GM18517 (cell line): ENCODE data around the gene CRACR2B.
A peak's percentile ranks its signal among the peaks of the same experiment; 100 is the strongest.

ENCODE experiments used
- ATAC-seq: cut with Tn5 transposase; IDR thresholded peaks from one replicate; pipeline ENCODE4 v1.9.1; 2021; ENCODE audit warnings: mild to moderate bottlenecking, moderate library complexity; ENCODE audit not compliant: unreplicated experiment

Gene CRACR2B

DNA sequence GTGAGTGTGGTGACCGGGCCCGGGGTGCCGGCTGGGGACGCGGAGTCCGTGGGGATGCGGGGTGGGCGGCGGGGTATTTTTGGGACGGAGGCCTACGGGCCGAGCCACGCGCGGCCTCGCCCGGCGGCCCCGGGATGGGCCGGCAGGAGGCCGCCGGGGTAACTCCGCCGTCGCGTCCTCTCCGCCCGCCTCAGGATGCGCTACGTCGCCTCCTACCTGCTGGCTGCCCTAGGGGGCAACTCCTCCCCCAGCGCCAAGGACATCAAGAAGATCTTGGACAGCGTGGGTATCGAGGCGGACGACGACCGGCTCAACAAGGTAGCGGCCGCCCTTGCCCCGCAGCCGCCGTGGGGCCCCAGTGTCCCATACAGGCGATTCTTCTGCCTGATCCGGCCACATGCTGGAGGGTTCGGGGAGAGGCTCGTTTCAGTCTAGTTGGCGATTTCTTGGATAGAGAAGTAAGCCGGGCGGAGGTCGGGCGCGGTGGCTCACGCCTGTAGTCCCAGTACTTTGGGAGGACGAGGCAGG lies 17.6 kb upstream of the CRACR2B start:
- ATAC-seq = peak; percentile 13

DNA sequence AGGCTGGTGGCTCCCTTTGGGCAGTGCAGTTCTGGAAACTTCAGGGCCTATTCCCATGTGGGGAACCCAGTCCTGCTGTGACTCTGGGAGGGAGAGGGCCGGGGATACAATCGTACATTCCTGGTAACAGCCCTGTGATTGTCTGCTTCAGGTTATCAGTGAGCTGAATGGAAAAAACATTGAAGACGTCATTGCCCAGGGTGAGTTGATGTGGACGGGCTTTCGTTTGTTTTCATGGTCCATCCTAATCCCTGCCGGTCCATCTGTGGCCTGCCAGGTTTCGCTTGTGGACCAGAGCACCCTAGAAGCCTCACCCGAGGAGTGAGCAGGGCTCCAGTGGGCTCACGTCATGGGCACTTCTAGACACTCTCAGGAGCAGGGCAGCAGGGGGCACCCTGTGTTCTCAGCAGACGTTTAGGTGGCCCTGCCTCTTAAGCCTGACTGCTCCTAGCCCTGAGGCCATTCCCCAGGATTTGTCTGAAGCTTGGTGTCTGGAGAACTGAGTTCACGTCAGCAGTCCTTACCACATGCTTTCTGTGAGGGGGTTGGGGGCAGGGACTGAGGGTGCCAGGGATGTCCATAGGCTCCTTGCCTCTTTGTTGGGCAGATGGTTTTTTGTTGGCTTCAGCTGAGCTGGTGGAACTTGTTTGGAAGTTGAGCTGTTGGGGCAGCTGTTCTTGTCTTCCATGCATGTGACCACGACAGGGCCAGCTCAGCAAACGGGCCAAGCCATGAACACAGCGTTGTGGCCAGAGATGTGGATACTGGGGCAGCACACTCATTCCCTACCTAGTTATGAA lies 16.1 kb upstream of the CRACR2B start:
- no peak for ATAC-seq

DNA sequence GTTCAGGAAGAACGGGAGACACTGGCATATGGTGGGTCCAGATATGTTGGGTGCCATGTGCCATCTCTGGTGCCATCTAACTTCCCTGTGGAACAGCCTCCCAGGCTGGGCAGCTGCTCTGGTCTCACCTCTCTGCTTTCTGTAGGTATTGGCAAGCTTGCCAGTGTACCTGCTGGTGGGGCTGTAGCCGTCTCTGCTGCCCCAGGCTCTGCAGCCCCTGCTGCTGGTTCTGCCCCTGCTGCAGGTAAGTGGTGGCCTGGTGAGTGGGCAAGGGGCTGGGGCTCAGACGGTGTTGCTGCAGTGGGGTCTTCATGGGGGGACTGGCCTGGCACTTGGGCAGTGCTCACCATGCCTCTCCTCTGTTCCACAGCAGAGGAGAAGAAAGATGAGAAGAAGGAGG lies 15.3 kb upstream of the CRACR2B start:
- no peak for ATAC-seq

GRCh38 chr11:813072-813455 lies 14.7 kb upstream of the CRACR2B start:
- no peak for ATAC-seq

DNA sequence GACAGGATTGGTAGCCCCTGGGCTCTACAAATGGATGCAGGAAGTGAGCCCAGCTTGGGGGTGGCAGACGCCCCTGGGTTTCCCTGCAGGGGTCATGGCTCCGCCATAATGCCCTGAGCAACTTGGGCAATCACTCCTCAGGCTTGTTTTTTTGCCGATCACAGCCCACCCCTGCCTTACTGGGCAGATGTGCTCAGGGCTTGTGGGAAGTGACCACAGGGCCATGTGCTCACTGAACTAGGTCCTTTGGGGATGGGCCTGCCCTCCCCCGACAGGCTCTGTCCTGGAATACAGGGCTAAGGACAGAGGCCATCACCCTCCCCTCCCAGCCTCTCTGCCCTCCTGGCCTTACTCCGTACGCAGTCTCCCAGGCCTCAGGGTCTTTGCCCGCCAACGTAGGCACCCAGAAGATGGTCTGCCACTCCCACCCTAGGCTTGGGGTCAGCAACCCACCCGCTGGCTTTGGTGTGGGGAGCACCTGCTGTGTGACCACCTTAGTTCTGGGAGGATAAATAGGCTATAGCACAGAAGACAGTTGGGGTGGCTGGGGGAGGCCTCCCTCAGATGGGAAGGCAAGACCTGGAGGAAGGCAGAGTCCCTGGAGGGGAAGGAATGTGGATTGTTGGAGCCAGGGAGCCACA lies 14.1 kb upstream of the CRACR2B start:
- ATAC-seq = no peak

DNA sequence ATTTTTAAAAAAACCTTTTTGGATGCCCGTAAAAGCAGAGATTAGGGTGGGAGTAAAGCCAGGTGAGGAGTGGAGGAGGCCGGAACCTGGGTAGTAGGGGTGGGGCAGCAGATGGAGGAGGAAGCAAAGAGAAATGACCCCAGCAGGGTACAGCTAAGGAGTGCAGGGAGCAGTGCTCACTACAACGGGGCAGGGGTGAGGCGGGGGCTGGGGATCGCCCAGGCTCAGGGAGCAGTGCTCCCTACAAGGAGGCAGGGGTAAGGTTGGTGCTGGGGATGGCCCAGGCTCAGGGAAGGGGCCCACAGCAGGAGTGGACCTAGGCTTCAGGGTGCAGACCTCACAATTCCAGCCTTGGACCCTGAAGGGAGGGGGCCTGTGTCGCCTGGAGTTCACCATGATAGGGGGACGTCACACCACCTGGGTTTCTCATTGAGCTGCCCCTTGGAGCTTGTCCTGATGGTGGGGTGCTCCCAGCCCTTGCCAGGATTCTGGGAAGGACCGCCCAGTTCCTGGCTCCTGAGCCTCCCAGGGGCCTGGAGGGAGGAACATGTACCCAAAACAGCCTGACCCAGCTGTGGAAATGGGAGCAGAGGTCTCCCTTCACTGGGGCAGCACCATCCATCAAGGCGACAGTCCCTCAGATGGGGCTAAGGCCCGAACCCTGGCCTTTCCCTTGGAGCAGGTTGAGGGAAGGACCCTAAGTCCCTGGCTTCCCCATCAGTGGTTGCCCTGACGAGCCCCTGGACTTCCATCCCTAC lies 11.9 kb upstream of the CRACR2B start:
- no peak for ATAC-seq

- ATAC-seq = no peak
Measured at GRCh38 chr11:816433-816779, 11.3 kb upstream of the CRACR2B start.

- ATAC-seq = no peak
Measured at GRCh38 chr11:818396-819128, 9.2 kb upstream of the CRACR2B start, which contains the start of gene PNPLA2. PNPLA2 (plus strand) TSS chr11:818914; CDS start chr11:819719, 805 bp downstream.

- ATAC-seq = peak; percentile 46
Measured at GRCh38 chr11:819129-819931, 8.4 kb upstream of the CRACR2B start.

DNA sequence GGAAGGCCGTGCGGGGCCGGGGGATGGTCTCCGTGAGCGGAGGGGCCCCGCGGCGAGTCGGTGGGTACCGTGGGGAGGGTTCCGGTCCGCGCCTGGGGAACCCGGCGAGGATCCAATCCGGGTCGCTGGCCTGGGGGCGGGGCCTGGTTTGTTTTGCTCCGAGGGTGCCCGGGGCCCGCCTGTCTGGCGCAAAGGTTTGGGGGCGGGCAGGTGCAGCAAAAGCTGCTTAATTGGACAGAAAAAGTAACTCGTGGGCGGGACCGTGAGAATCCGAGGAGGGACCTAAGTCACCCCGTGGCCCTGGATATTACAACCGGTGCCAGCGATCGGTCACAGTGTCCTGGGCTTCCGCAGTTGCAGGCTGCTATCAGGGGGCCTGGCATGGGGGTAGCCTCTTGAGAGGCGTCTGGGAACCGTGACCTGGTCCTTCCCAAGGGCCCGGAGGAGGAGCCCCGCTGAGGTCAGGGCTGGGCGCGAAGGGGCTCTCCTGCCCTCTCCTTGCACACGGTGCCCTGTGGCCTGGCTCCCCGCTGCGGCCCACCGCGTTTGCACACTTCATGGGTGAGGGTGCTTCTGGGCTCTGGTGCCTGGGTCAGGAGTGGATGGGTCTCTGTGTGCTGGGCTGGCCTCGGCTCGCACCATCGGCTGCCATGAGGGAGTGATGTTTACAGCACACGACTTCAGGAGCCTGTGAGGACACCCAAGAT lies 7.6 kb upstream of the CRACR2B start:
- ATAC-seq = peak; percentile 64

GRCh38 chr11:820655-821511 lies 6.8 kb upstream of the CRACR2B start:
- no peak for ATAC-seq

GRCh38 chr11:821512-822371 lies 6.0 kb upstream of the CRACR2B start:
- no peak for ATAC-seq

DNA sequence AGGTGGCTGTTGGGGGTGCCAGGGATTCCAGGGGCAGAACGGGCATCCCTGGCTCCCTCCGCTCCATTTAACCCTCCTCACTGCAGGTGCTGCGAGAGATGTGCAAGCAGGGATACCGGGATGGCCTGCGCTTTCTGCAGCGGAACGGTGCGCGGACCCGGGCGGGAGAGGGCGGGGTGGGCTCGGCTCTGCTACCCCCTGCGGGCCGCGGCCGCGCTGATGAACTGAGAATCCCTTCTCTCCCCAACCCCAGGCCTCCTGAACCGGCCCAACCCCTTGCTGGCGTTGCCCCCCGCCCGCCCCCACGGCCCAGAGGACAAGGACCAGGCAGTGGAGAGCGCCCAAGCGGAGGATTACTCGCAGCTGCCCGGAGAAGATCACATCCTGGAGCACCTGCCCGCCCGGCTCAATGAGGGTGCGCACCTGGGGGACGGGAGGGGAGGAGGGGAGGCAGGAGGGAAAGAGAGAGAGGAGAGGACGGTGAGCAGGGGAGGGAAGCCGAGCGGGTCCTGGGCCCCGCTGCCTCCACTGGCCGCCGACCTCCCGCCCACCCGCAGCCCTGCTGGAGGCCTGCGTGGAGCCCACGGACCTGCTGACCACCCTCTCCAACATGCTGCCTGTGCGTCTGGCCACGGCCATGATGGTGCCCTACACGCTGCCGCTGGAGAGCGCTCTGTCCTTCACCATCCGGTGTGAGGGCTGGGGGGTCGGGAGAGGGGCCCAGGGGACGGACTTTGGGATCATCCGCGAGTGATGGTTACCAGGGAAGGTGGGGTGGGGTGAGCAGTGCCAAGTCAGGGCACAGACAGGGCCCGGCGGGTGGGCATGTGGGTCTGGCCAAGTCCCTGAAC lies 4.1 kb upstream of the CRACR2B start:
- no peak for ATAC-seq

GRCh38 chr11:824292-824880 lies 3.3 kb upstream of the CRACR2B start:
- ATAC-seq = no peak

DNA sequence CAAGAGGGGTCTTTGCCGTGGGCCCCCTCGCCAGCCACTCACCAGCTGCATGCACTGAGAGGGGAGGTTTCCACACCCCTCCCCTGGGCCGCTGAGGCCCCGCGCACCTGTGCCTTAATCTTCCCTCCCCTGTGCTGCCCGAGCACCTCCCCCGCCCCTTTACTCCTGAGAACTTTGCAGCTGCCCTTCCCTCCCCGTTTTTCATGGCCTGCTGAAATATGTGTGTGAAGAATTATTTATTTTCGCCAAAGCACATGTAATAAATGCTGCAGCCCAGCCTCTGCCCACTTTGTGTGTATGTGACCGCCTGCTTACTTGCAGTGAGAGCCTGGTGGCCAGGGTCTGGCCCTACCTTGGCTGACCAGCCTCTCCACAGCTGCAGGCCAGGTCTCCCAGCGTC lies 2.8 kb upstream of the CRACR2B start:
- ATAC-seq = no peak
